MCF 10A (cell line): ENCODE results near the gene SEPTIN3. TPM values are rescaled to one million over a fixed set of nuclear protein-coding genes. Genes with fewer than 3 reads are reported as not detected.

Experiments
- BruUV-seq: library from RNA; stranded (reverse); fragments of 400-500 nt; replicated peaks from 2 replicates; lab custom pipeline; 2021; lab: Mats Ljungman, UMichigan
- CTCF ChIA-PET: fragments of 300-600 bp; sonication (Branson Sonifier 250); formaldehyde crosslinking; extraction: SDS; loops from one replicate; lab custom pipeline; 2021; ENCODE audit warnings: antibody characterized with exemption, inconsistent platforms; lab: Yijun Ruan, JAX
- POLR2A ChIA-PET: fragments of 300-600, 350-650 bp; sonication (Branson Sonifier 250); formaldehyde crosslinking; extraction: SDS; loops from one replicate; lab custom pipeline; 2020; ENCODE audit warnings: antibody characterized with exemption, inconsistent platforms; lab: Yijun Ruan, JAX
- DNase-seq: peaks from one replicate; pipeline ENCODE4 v3.0.0-alpha.2; 2018; ENCODE audit not compliant: unreplicated experiment
- H3K27ac Mint-ChIP-seq: one replicate; pipeline ENCODE4 v1.8.0; 2022; ENCODE audit warnings: mild to moderate bottlenecking, low read depth, mixed read lengths; ENCODE audit not compliant: unreplicated experiment
- H3K27me3 Mint-ChIP-seq: one replicate; pipeline ENCODE4 v1.8.0; 2022; ENCODE audit warnings: mixed read lengths; ENCODE audit not compliant: insufficient read depth, unreplicated experiment
- H3K36me3 Mint-ChIP-seq: one replicate; pipeline ENCODE4 v1.8.0; 2022; ENCODE audit warnings: mild to moderate bottlenecking, moderate library complexity, mixed read lengths; ENCODE audit not compliant: insufficient read depth, unreplicated experiment
- H3K4me1 Mint-ChIP-seq: one replicate; pipeline ENCODE4 v1.8.0; 2022; ENCODE audit warnings: mixed read lengths; ENCODE audit not compliant: insufficient read depth, unreplicated experiment
- H3K4me3 Mint-ChIP-seq: one replicate; pipeline ENCODE4 v1.8.0; 2022; ENCODE audit warnings: mild to moderate bottlenecking, moderate library complexity, mixed read lengths; ENCODE audit not compliant: unreplicated experiment
- H3K9me3 Mint-ChIP-seq: one replicate; pipeline ENCODE4 v1.8.0; 2022; ENCODE audit warnings: mixed read lengths; ENCODE audit not compliant: unreplicated experiment
- CTCF ChIP-seq: fragments of 200-600 bp; IDR thresholded peaks from one replicate; pipeline ENCODE4 v1.8.0; 2022; ENCODE audit warnings: antibody characterized with exemption, mild to moderate bottlenecking; ENCODE audit not compliant: unreplicated experiment
- intact Hi-C: fragments of 100-400 bp; cut with micrococcal nuclease; formaldehyde crosslinking; loops from 2 replicates; pipeline ENCODE4 v1.14.1; 2022
- total RNA-seq: library from RNA; stranded (reverse); gene quantifications from 2 replicates; pipeline ENCODE4 v1.2.3, GENCODE V29; 2022

SEPTIN3 gene
- total RNA-seq, 1 experiment from 2014 or later, result 0.21 TPM

GRCh38 chr22:42018224-42018623 is 49.0 kb downstream of the SEPTIN3 start:
- H3K36me3 Mint-ChIP-seq, result peaks cover 5% of the 10 kb centered on the region
- H3K4me3 Mint-ChIP-seq, result no peak overlapping the region
- intact Hi-C loops, result no loop called here
- no peaks in the 10 kb centered on the region for H3K9me3 Mint-ChIP-seq
- TF ChIP-seq CTCF, result no peak
- DNase-seq, result no peak
- peaks cover 58% of the 10 kb centered on the region for H3K27me3 Mint-ChIP-seq
- ChIA-PET POLR2A (no interaction called here), CTCF (interaction anchor here (0.6 kb wide), 1 partner anchor 10 kb away, joined by 3 read pairs; no protein-coding TSS in a partner anchor)
- no peak overlapping the region for H3K27ac Mint-ChIP-seq
- BruUV-seq, result no TSS peak
- no peaks in the 10 kb centered on the region for H3K4me1 Mint-ChIP-seq

Other genes with a start within 250 kb of the SEPTIN3 start
- gene CCDC134, start 168.8 kb upstream of the SEPTIN3 start, total RNA-seq, result 4.0 and 4.3 TPM in 2 replicates
- gene SREBF2, start 136.3 kb upstream of the SEPTIN3 start, total RNA-seq, result 88.4 and 104 TPM in 2 replicates
- not detected in 2 replicates for gene SHISA8, start 54.4 kb upstream of the SEPTIN3 start, total RNA-seq
- 0.12 TPM in 2 replicates for gene TNFRSF13C, start 42.6 kb upstream of the SEPTIN3 start, total RNA-seq
- gene CENPM, start 22.3 kb upstream of the SEPTIN3 start, total RNA-seq, result 9.1 and 21.1 TPM in 2 replicates
- gene WBP2NL, start 29.3 kb downstream of the SEPTIN3 start, total RNA-seq, result 0.66 and 1.1 TPM in 2 replicates
- 8.0 and 9.1 TPM in 2 replicates for gene NAGA, start 101.4 kb downstream of the SEPTIN3 start, total RNA-seq
- gene PHETA2, start 104.8 kb downstream of the SEPTIN3 start, total RNA-seq, result 0.27 TPM in 1 of 2 replicates, not detected in the other
- gene SMDT1, start 110.3 kb downstream of the SEPTIN3 start, total RNA-seq, result 76.9 and 96.7 TPM in 2 replicates
- 74.9 and 80.4 TPM in 2 replicates for gene NDUFA6, start 121.3 kb downstream of the SEPTIN3 start, total RNA-seq
- gene CYP2D6, start 161.4 kb downstream of the SEPTIN3 start, total RNA-seq, result 2.0 and 3.5 TPM in 2 replicates